ENCODE data around the gene RAB31.

The RAB31 gene

DNA sequence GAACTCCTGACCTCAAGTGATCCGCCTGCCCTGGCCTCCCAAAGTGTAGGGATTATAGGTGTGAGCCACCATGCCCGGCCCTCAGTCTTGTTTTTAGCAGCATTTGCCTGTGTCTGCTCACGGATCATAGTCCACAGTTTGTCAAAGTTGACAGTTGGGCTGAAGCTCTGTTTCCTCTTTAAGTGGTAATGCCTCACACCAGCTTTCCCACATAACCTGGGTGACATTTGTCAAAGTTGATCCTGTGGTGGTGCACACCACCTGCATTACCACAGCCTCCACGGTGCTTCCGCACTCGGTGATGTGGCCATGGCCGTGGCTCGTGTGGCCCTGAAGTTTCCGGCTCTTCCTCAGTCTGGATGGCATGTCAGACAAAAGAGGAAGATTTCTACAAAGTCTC, 27.1 kb downstream of the RAB31 start (continued):
- TF ChIP-seq TSHZ1 (tag by site-specific recombination; IDR thresholded peaks at IDR 0.05; ENCODE audit: borderline replicate concordance) (no peak), ZBTB17 (tag by site-specific recombination; IDR thresholded peaks at IDR 0.05) (no peak), ZNF548 (tag by site-specific recombination; IDR thresholded peaks at IDR 0.05) (no peak), ZNF777 (tag by site-specific recombination; IDR thresholded peaks at IDR 0.05; ENCODE audit: borderline replicate concordance) (no peak), ELK4 (IDR thresholded peaks at IDR 0.05; ENCODE audit: borderline replicate concordance, low read depth, low read length) (no peak), ZFP3 (tag by site-specific recombination; IDR thresholded peaks at IDR 0.05; ENCODE audit: low read depth) (no peak), ZNF132 (tag by site-specific recombination; IDR thresholded peaks at IDR 0.05; ENCODE audit: borderline replicate concordance) (no peak), ZNF76 (tag by site-specific recombination; IDR thresholded peaks at IDR 0.05; ENCODE audit: borderline replicate concordance, low read depth) (no peak), MYNN (tag by site-specific recombination; IDR thresholded peaks at IDR 0.05; ENCODE audit: borderline replicate concordance) (no peak), PRDM1 (tag by site-specific recombination; IDR thresholded peaks at IDR 0.05) (no peak)
- TF ChIP-seq, protein P1, sequence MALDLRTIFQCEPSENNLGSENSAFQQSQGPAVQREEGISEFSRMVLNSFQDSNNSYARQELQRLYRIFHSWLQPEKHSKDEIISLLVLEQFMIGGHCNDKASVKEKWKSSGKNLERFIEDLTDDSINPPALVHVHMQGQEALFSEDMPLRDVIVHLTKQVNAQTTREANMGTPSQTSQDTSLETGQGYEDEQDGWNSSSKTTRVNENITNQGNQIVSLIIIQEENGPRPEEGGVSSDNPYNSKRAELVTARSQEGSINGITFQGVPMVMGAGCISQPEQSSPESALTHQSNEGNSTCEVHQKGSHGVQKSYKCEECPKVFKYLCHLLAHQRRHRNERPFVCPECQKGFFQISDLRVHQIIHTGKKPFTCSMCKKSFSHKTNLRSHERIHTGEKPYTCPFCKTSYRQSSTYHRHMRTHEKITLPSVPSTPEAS (tag by site-specific recombination; IDR thresholded peaks at IDR 0.05): no peak

- H3K4me1 ChIP-seq (ENCODE audit: control insufficient read depth, insufficient read depth, low read length): peaks cover 13% of the 10 kb centered on the region
- TF ChIP-seq ZFHX2 (tag by site-specific recombination; conservative IDR thresholded peaks at IDR 0.05): no peak
- peak; percentile 85 for TF ChIP-seq ZNF121 (tag by site-specific recombination; IDR thresholded peaks at IDR 0.05)
These were observed 27.8 kb downstream of the RAB31 start for GRCh38 chr18:9735879-9736278.

GRCh38 chr18:9736286-9736835, 28.3 kb downstream of the RAB31 start:
- ChIA-PET POLR2A (interaction anchor here (0.9 kb wide), 1 partner anchor 36 kb away, joined by 3 read pairs; no protein-coding TSS in a partner anchor), CTCF (no interaction called here)
- Histone ChIP-seq H3K4me1 (ENCODE audit: control insufficient read depth, insufficient read depth, low read length) (peaks cover 13% of the 10 kb centered on the region), H3K9me3 (ENCODE audit: control insufficient read depth, insufficient read depth, low read depth, low read length) (no peaks in the 10 kb centered on the region), H3K4me3 (ENCODE audit: low read depth, low read length) (no peak overlapping the region), H3K36me3 (ENCODE audit: control insufficient read depth in 2 of 2, insufficient read depth in 1 of 2, low read length in 2 of 2) (peaks cover 0 to 15% of the 10 kb centered on the region in 2 experiments; a peak in 1 of 3 replicates), H3K27ac (ENCODE audit: extremely low read depth, low read depth, low read length) (no peak overlapping the region)
- no peak for TF ChIP-seq ZNF776 (tag by site-specific recombination; IDR thresholded peaks at IDR 0.05; ENCODE audit: borderline replicate concordance)
- no peak for TF ChIP-seq IKZF3 (tag by site-specific recombination; IDR thresholded peaks at IDR 0.05)
- TF ChIP-seq ZNF394 (tag by site-specific recombination; IDR thresholded peaks at IDR 0.05; ENCODE audit: borderline replicate concordance): no peak
- no peak for TF ChIP-seq ZNF112 (tag by site-specific recombination; IDR thresholded peaks at IDR 0.05)
- TF ChIP-seq ZNF423 (tag by site-specific recombination; IDR thresholded peaks at IDR 0.05): no peak
- TF ChIP-seq, protein P2, sequence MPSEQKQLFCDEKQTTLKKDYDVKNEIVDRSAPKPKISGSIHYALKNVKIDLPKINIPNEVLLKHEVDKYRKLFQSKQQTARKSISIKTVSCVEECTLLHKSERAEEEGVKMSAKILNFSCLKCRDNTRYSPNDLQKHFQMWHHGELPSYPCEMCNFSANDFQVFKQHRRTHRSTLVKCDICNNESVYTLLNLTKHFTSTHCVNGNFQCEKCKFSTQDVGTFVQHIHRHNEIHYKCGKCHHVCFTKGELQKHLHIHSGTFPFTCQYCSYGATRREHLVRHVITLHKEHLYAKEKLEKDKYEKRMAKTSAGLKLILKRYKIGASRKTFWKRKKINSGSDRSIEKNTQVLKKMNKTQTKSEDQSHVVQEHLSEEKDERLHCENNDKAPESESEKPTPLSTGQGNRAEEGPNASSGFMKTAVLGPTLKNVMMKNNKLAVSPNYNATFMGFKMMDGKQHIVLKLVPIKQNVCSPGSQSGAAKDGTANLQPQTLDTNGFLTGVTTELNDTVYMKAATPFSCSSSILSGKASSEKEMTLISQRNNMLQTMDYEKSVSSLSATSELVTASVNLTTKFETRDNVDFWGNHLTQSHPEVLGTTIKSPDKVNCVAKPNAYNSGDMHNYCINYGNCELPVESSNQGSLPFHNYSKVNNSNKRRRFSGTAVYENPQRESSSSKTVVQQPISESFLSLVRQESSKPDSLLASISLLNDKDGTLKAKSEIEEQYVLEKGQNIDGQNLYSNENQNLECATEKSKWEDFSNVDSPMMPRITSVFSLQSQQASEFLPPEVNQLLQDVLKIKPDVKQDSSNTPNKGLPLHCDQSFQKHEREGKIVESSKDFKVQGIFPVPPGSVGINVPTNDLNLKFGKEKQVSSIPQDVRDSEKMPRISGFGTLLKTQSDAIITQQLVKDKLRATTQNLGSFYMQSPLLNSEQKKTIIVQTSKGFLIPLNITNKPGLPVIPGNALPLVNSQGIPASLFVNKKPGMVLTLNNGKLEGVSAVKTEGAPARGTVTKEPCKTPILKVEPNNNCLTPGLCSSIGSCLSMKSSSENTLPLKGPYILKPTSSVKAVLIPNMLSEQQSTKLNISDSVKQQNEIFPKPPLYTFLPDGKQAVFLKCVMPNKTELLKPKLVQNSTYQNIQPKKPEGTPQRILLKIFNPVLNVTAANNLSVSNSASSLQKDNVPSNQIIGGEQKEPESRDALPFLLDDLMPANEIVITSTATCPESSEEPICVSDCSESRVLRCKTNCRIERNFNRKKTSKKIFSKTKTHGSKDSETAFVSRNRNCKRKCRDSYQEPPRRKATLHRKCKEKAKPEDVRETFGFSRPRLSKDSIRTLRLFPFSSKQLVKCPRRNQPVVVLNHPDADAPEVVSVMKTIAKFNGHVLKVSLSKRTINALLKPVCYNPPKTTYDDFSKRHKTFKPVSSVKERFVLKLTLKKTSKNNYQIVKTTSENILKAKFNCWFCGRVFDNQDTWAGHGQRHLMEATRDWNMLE (tag by site-specific recombination; conservative IDR thresholded peaks at IDR 0.05; ENCODE audit: low read depth): no peak
- TF ChIP-seq ZNF707 (tag by site-specific recombination; IDR thresholded peaks at IDR 0.05): no peak
- no peak for TF ChIP-seq ZNF211 (tag by site-specific recombination; IDR thresholded peaks at IDR 0.05; ENCODE audit: low read depth)
- no peak for TF ChIP-seq ZNF2 (tag by site-specific recombination; IDR thresholded peaks at IDR 0.05)
- no peak for TF ChIP-seq ZNF19 (tag by site-specific recombination; IDR thresholded peaks at IDR 0.05; ENCODE audit: low read depth)

More at GRCh38 chr18:9735879-9736278, 27.8 kb downstream of the RAB31 start:
- Histone ChIP-seq H3K4me3 (ENCODE audit: low read depth, low read length) (no peak overlapping the region), H3K36me3 (ENCODE audit: control insufficient read depth in 2 of 2, insufficient read depth in 1 of 2, low read length in 2 of 2) (peaks cover 0 to 15% of the 10 kb centered on the region in 2 experiments; a peak in 1 of 3 replicates), H3K9me3 (ENCODE audit: control insufficient read depth, insufficient read depth, low read depth, low read length) (no peaks in the 10 kb centered on the region), H3K27ac (ENCODE audit: extremely low read depth, low read depth, low read length) (no peak overlapping the region)
- ChIA-PET CTCF (interaction anchor here (0.5 kb wide), 1 partner anchor 106 kb away, joined by 6 read pairs; no protein-coding TSS in a partner anchor), POLR2A (no interaction called here)
